ENCODE results near the gene NT5M. TPM values are rescaled to one million over a fixed set of nuclear protein-coding genes. Genes with fewer than 3 reads are reported as not detected.
A peak's percentile ranks its signal among the peaks of the same experiment; 100 is the strongest.
"Not testable (repeated sequence)": the region's sequence is repeated elsewhere in the genome, so short reads cannot be mapped to it uniquely, and the experiment has no call there.

The NT5M gene
- polyA plus RNA-seq (2014; cell fraction: cytosol; rRNA removed), result 21.6 and 27.8 TPM in 2 replicates
- 24.1 and 31.9 TPM in 2 replicates for polyA plus RNA-seq (2014; cell fraction: nucleus; rRNA removed)

DNA sequence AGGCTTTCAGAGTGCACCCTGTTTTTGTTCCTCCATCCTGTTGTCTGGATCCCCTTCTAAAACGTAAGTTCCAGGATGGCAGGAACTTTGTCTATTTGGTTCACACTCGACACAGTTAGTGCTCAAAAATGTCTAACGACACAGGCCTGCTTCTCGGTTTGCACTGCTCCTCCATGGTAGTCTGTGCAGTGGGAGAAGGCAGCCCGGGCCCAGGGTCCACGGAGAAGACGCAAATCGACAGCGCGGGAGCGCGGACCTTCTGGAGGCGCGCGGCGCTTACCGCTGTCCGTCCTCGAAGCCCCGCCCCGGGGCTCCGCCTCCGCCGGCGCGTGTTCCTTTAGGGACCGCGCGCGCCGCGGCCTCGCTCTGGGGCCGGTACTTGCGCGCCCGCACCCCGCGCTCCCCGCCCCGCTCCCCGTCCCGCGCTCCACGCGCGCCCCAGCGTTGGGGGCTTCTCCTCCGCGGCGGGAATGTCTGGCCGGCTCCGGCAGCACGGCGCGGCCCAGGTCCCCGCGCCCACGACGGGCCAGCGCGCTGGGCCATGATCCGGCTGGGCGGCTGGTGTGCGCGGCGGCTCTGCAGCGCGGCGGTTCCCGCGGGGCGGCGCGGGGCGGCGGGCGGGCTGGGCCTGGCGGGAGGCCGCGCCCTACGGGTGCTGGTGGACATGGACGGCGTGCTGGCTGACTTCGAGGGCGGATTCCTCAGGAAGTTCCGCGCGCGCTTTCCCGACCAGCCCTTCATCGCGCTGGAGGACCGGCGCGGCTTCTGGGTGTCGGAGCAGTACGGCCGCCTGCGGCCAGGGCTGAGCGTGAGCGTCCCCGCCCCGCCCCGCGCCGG is at the start of gene NT5M:
Gene NT5M, plus strand, starts transcription at position 364 of the 837 bp plus-strand sequence. Its CDS starts 178 bp downstream, at position 542.
- DNase-seq (ENCODE audit: low spot score), result peak; percentile 83

DNA sequence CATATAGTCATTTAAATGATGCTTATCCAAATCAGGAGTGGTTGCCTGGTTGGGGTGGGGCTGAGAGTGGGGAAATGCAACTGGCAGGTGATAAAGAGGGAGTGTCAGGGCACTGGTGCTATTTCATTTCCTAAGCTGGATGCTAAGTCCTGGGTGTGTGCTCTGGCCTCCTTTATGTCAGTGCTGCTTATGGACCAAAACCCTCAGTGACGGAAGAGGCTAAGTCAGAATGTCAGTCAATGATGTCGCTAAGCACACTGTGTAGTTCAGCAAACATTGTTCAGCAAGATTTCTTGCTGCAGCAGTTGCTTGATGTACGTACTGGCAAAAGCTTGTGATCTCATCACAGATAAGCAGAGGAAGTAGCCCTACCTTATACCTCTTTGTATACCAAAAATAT is 49.8 kb upstream of the NT5M start:
- no peak for DNase-seq (ENCODE audit: low spot score)

DNA sequence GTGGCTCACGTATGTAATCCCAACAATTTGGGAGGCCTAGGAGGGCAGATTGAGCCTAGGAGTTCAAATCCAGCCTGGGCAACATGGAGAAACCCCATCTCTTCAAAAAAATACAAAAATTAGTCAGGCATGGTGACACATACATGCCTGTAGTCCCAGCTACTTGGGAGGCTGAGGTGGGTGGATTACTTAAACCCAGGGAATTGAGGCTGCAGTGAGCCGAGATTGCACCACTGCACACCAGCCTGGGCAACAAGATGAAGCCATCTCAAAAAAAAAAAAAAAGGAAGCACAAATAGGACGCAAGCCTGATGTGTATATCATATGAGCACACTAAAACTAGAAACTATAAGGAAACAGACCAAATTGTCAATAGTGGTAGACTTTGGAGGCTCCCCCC is 49.1 kb upstream of the NT5M start:
- no peak for DNase-seq (ENCODE audit: low spot score)

DNA sequence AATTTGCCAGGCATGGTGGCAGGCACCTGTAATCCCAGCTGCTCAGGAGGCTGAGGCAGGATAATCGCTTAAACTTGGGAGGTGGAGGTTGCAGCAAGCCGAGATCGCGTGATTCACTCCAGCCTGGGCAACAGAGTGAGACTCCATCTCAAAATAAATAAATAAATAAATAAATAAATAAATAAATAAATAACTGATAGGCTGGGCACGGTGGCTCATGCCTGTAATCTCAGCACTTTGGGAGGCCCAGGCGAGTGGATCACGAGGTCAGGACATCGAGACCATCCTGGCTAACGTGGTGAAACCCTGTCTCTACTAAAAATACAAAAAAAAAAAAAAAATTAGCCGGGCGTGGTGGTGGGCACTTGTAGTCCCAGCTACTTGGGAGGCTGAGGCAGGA is 47.5 kb upstream of the NT5M start:
- DNase-seq (ENCODE audit: low spot score), result not testable (repeated sequence)

DNA sequence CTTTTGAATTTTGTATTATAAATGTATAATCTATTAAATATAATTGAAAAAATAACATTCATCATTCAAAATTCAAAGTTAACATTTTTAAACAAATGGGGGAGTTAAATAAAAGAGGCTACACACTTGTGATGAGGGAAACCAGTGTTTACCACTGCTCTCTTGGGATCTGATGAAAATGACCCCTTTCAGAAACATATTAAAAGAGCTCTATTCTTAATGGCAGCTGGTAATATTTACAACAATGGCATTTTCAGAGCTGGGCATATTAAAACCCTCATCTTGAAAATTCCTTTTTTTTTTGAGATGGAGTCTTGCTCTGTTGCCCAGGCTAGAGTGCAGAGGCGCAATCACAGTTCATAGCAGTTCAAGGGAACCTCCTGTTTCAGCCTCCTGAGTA is 46.9 kb upstream of the NT5M start:
- no peak for DNase-seq (ENCODE audit: low spot score)

DNA sequence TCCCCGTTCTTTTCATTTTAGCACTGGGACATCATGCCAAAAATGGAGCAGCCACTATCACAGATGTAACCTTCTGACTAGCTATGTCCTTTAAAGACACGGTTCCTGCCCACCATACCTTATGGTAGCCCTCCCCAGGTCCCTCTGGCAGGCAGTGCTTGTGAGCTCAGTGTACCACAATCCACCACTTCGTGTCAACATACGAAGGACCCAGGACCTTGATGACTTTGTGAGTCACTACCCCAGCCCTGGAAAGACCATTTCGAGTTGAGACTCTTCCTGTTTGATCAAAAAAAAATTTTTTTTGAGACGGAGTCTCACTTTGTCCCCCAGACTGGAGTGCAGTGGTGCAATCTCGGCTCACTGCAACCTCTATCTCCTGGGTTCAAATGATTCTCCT is 45.2 kb upstream of the NT5M start:
- no peak for DNase-seq (ENCODE audit: low spot score)

DNA sequence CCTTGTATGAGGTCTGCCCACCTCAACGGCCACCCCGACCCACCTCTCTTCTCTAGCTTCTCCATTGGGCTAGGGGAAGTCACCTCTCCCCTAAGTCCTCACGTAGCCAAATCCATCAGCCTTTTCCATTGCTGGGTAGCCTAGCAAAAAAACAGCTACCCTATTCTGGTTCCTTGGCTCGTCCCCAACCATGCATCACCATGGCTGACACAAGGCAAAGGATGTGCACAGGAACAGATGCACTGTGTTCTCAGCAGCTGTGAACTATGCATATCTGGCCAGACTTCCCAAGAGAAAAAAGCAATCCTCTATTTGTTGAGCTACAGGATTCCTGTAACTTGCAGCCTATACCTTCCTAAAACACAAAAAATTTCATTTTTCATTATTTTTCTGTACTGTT is 44.2 kb upstream of the NT5M start:
- no peak for DNase-seq (ENCODE audit: low spot score)

DNA sequence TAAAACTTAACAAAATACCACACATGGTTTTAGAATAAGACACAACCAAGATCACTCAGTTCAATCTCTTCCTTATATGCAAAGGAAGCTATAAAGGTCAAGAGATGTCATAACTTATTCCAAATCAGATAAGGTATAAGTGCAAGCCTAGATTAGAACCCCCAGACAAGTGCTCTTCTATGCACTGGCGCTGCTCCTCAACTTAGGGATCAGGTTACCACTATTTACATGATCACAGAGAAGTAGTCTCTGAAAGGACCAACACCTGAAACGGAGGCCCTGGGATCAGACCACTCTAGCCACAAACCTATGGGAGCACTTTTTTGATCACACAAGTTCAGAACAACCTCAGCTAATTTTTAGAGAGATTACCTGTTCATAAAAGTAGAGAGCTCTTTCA is 38.7 kb upstream of the NT5M start:
- DNase-seq (ENCODE audit: low spot score), result no peak

DNA sequence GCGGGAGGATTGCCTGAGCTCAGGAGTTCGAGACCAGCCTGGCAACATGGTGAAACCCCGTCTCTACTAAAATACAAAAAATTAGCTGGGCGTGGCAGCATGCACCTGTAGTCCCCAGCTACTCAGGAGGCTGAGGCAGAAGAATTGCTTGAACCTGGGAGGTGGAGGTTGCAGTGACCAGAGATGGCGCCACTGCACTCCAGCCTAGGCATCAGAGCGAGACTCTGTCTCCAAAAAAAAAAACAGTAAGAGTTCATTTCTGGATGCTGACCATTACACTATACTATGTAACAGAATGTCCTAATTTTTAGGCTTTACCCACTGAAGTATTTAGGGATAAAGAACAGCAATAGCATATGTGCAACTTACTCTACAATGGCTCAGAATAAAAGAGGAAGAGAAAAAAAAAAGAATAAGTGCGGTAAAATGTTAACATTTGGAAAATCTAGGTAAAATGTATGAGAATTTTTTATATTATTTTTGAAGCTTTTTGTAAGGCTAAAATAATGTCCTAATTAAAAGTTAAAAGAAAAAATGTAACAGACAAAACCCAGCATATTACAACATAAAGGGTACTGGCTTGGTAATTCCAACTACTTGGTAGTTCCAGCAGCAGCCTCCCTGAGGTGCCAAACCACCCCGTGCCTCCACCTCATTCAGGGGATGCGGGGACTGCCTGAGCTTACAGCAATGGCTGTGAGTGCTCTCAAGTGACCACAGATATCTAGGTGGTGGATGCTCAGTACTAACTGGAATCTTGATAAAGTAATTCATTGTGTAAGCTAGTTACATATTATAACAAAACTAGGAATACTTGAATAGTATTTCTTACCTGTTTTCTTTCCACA is 33.0 kb upstream of the NT5M start:
- DNase-seq (ENCODE audit: low spot score), result no peak

DNA sequence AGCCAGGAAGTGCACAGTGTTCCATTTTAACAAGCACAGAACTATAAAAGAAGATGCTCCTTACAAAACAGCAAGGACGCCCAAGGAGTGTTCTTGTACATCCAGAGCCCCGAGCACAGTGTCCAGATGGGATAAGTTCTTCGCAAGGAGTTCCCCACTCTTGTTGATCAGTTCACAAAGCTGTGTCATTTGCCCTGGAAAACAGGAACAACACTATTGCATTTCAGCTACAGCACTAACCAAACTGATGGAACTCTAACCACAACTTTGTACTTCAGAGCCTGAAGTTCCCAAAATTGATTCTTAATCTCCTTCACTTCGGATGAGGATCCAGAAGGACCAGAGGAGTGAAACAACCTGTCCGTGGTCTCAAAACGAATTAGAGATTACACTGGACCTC is 27.2 kb upstream of the NT5M start:
- no peak for DNase-seq (ENCODE audit: low spot score)

DNA sequence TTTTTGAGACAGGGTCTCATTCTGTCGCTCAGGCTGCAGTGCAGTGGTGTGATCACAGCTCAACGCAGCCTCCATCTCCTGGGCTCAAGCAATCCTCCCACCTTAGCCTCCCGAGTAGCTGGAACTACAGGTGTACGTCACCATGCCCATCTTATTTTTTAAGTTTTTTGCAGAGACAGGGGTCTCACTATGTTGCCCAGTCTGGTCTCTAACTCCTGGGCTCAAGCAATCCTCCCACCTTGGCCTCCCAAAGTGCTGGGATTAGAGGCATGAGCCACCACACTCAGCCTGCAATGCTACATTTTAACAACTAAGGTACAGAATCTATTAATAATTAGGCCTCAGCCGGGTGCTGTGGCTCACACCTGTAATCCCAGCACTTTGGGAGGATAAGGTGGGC is 25.7 kb upstream of the NT5M start:
- not testable (repeated sequence) for DNase-seq (ENCODE audit: low spot score)

DNA sequence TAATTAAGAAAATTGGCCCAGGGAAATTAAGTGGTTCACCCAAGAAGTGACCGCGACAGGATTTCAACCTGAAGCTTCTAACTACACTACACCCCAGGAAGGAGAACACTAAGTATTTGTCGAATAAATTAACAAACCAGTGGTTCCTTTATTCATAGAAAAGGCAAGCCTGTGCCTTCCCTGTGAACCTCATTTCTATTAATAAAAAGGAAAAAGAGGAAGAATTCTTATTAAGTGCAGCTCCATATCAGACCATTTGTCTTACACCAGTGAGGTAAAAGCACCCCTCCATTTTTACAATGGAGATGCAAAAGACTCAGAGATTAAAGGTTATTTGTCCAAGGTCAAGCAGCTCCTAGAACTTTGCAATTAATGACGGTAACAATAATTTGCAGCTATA is 23.9 kb upstream of the NT5M start:
- DNase-seq (ENCODE audit: low spot score), result no peak

DNA sequence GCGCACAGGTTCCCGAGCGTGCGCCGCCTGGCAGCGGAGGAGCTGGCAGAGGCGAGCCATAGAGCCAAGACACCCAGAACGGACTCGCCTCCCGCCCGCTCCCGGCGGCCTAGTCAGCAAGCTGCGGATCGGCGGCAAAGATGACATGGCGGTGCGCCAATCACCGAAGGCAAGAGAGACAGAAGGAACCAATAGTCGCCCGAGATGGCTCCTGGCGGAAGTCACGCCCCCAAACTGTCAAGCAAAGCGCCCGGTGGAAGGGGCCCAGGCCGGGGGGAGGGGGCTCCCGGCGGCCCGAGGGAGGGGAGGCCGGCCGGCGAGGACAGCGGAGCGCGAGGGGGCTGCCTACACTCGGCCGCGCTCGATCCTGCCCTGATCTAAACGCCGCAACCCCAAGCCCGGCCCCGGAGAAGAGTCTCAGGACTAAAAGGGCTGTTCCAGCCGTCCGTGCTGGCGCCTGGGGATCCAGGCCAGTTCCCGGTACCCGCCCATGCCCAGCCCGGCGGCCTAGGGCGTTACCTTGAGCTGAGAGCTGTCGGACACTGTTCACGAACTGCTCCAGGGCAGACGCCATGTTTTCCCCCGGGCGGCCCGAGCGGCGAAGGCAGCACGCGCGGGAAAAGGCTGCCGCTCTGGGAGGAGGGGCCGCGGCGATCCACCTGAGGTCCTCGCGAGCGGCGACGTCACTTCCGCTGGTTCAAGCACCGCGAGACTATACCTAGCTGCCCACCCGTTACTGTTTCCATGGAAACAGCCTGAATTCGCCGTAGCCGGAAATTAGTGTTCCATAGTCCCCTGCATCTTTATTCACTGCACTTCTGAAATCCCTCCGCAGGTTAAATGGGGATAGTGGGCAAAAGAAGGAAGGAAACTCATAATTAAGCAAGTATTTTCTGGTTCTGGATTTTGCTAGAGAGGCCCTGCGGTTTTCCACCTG is 22.3 kb upstream of the NT5M start, which contains the start of gene COPS3:
Gene COPS3, minus strand, starts transcription at position 634 of the 937 bp plus-strand sequence. Its CDS starts 60 bp downstream, at position 574.
- DNase-seq (ENCODE audit: low spot score), result peak; percentile 98

DNA sequence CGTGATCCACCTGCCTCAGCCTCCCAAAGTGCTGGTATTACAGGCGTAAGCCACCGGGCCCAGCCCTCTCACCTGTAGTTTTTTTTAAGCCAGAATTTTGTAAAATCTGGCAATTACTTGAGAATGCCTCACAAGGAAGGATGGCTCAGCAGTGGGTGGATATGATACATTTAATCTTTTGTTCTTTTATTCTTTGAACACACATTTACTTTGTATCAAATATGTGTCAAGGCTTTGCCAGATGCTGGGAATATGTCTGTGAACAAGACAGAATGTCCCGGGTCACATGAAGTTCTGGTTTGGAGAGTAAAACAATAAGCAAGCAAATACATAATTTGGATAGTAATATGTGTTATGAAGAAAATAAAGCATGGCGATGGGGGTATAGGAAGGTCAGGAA is 17.2 kb upstream of the NT5M start:
- no peak for DNase-seq (ENCODE audit: low spot score)

DNA sequence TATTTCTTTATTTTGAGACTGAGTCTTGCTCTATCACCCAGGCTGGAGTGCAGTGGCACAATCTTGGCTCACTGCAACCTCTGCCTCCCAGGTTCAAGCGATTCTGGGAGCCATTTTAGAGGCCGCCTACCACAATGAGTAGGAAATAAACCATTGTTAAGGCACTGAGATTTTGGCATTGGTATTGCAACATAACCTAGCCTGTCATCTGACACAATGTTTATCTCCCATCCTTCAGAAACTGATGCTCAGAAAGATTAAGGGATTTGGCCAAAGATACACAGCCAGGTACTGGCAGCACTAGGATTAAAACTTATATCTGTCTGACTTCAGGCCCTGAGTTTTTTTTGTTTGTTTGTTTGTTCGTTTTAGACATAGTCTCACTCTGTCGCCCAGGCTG is 14.1 kb upstream of the NT5M start:
- DNase-seq (ENCODE audit: low spot score), result no peak

DNA sequence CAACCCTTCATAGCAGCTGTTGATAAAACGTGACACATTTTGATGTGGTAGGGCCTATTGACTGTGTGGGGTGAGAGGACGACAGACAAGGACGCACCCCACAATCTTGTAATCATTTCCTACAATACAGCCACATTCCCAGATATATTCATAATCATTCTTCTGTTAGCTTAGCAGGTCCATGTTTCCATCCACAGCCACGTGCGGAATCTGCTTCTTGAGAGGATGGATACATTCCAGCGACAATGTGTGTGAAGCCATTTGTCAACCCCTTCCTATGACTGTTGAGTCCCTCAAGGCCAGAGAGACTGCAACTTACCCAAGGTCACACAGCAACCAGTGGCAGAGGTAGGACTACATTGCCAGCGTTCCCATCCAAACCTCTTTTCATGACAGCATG is 13.5 kb upstream of the NT5M start:
- no peak for DNase-seq (ENCODE audit: low spot score)

DNA sequence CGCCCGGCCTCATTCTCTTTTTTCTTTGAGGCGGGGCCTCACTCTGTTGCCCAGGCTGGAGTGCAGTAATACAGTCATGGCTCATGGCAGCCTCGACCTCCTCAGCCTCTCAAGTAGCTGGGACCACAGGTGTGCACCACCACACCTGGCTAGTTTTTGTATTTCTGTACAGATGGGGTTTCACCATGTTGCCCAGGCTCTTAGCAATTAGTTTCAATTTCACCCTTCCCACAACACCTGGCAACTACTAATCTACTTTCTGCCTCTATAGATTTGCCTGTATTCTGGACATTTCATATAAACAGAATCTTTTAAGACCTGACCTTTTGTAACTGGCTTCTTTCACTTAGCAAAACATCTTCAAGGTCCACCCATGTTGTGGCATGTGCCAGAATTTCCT is 8.0 kb upstream of the NT5M start:
- DNase-seq (ENCODE audit: low spot score), result no peak

DNA sequence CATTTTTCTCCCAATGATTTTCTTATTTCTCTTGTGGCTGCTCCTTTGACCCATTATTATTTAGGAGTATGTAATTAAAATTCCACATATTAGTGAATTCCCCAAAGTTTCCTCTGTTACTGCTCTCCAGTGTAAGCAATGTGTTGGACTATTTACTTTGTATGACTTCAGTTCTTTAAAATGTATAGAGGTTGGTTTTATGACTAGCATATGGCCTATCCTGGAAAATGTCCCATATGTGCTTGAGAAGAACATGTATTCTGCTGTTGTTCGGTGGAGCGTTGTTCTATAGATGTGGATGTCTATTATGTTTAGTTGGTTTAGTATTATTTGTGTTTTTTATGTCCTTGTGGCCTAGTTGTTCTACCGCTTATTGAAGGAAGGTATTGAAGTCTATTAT is 6.0 kb upstream of the NT5M start:
- DNase-seq (ENCODE audit: low spot score), result no peak

DNA sequence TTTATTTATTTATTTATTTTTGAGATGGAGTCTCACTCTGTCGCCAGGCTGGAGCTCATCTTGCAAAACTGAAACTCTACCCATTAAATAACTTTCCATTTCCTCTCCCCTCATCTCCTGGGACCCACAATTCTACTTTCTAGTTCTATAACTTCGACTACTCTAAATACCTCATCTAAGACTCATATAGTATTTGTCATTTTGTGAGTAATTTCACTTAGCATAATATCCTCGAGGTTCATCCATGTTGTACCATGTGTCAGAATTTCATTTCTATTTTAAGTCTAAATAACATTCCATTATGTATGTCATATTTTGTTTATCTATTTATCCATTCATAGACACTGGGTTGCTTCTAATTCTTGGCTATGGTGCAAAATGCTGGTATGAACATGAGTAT is 5.1 kb upstream of the NT5M start:
- no peak for DNase-seq (ENCODE audit: low spot score)

DNA sequence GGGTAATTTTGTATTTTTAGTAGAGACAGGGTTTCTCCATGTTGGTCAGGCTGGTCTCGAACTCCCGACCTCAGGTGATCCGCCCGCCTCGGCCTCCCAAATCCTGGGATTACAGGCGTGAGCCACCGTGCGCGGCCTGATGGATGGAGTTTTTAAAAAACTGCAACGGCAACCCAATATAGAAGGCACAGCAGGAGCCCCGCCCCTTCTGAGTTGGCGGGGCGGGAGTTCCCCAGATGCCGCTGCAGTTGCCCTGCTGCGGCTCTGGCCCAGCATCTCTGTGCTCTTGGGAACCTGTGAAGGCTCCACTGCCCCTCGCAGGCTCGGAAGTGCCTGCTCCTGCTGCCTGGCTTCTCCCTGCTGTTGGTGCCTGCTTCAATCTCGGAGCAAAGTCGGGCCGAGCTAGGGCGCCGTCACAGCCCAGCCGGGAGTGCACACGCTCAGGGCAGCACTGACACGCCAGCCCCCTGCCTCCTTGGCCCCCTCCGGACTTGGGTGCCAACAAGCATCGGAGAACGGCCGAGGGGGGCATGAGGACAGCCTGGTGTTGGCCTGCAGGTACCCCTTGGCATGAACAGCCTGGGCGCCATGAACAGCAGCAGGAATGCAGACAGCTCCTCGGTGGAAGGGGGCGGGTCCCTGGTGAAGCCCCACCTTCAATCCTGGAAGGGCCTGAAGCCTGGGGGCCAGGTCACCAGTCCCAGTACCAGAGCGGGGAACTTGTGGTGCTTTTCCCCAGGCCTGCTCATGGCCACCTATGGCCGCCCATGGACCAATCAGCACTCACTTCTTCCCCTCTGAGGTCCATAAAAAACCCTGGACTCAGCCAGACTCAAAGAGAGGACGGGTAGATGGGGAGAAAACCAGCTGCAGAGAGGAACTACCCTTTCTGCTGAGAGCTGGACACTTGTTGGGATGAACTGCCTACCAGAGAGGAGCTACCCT is 2.3 kb upstream of the NT5M start:
- peak; percentile 96 for DNase-seq (ENCODE audit: low spot score)
